ENCODE measurements around the gene ATP11B.

DNA sequence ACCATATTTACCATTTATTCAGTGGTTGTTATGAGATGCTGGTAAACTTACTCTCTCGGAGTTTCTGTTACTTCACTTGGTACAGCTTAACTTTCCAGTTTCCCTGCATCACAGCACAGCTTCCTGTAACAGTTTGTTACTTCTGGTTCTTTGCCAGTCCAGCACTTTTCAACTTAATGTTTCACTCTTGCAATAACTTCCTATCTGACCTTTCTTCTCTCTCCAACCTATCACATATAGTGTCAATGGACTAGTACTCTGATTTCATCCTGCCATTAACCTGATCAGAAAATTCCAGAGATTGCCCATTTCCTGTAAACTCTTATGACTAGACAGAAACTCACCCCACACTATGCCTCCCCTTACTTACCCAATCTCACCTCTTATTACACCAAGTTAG lies 3.9 kb upstream of the ATP11B start:
- TF ChIP-seq, protein P1, sequence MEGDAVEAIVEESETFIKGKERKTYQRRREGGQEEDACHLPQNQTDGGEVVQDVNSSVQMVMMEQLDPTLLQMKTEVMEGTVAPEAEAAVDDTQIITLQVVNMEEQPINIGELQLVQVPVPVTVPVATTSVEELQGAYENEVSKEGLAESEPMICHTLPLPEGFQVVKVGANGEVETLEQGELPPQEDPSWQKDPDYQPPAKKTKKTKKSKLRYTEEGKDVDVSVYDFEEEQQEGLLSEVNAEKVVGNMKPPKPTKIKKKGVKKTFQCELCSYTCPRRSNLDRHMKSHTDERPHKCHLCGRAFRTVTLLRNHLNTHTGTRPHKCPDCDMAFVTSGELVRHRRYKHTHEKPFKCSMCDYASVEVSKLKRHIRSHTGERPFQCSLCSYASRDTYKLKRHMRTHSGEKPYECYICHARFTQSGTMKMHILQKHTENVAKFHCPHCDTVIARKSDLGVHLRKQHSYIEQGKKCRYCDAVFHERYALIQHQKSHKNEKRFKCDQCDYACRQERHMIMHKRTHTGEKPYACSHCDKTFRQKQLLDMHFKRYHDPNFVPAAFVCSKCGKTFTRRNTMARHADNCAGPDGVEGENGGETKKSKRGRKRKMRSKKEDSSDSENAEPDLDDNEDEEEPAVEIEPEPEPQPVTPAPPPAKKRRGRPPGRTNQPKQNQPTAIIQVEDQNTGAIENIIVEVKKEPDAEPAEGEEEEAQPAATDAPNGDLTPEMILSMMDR (IDR thresholded peaks at IDR 0.05), result no peak
- TF ChIP-seq POLR2A (IDR thresholded peaks at IDR 0.05), result no peak
- TF ChIP-seq POLR2AphosphoS5 (IDR thresholded peaks at IDR 0.05), result no peak
